ENCODE results near the gene GPR17. TPM values are rescaled to one million over a fixed set of nuclear protein-coding genes. Genes with fewer than 3 reads are reported as not detected.

The GPR17 gene
- total RNA-seq, 1 donor from 2014 or later: 6.4 TPM

DNA sequence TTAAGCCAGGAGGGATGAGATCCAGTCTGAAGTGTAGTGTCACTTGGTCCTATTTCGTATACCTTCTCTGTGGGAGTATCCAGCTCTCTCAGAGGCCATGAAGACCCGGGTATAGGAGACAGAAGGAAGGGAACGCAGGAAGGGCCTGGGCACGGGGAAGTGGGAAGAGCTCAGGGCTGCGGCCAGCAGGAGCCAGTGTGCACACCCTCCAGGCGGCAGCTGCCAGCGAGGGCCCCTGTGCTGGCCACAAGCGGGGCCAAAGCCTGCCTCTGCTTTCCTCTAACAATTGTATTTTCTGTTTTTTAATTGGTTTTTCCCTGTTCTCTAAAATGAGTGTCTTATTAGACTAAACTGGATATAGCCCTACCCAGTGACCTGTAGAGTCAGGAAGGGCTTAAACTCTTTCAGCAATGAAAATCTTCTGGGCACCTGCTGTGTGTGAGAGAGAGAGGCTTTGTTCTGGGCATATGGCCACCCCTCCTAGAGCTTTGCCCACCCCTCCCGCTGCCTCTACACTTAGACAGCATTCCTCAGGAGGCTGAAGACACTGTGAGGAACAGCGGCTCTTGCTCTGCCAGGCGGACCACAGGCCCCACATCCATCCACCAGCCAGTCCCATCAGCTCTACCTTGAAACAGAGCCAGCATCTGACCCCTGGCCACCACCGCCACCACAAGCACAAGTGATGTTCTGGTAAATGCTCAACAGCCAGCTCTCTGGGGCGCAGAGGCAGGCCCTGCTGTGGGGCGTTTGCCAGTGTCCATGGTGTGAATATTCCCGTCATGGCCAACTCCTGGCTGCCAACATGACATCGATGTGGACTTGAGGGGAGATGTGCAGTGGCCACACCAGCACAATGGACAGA, 9.5 kb downstream of the GPR17 start:
- H3K27me3 Mint-ChIP-seq (ENCODE audit: low read depth): no peaks in the 10 kb centered on the region
- H3K9me3 Mint-ChIP-seq: no peaks in the 10 kb centered on the region
- no peaks in the 10 kb centered on the region for H3K36me3 Mint-ChIP-seq (ENCODE audit: low read depth)
- DNase-seq (ENCODE audit: low read depth, low spot score): no peak
- H3K4me1 Mint-ChIP-seq: peaks cover 29% of the 10 kb centered on the region
- H3K4me3 Mint-ChIP-seq: no peak overlapping the region
- TF ChIP-seq, protein P1, sequence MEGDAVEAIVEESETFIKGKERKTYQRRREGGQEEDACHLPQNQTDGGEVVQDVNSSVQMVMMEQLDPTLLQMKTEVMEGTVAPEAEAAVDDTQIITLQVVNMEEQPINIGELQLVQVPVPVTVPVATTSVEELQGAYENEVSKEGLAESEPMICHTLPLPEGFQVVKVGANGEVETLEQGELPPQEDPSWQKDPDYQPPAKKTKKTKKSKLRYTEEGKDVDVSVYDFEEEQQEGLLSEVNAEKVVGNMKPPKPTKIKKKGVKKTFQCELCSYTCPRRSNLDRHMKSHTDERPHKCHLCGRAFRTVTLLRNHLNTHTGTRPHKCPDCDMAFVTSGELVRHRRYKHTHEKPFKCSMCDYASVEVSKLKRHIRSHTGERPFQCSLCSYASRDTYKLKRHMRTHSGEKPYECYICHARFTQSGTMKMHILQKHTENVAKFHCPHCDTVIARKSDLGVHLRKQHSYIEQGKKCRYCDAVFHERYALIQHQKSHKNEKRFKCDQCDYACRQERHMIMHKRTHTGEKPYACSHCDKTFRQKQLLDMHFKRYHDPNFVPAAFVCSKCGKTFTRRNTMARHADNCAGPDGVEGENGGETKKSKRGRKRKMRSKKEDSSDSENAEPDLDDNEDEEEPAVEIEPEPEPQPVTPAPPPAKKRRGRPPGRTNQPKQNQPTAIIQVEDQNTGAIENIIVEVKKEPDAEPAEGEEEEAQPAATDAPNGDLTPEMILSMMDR (conservative IDR thresholded peaks at IDR 0.05): no peak
- H3K27ac Mint-ChIP-seq (ENCODE audit: unreplicated experiment): peak overlapping the region; percentile 90

DNA sequence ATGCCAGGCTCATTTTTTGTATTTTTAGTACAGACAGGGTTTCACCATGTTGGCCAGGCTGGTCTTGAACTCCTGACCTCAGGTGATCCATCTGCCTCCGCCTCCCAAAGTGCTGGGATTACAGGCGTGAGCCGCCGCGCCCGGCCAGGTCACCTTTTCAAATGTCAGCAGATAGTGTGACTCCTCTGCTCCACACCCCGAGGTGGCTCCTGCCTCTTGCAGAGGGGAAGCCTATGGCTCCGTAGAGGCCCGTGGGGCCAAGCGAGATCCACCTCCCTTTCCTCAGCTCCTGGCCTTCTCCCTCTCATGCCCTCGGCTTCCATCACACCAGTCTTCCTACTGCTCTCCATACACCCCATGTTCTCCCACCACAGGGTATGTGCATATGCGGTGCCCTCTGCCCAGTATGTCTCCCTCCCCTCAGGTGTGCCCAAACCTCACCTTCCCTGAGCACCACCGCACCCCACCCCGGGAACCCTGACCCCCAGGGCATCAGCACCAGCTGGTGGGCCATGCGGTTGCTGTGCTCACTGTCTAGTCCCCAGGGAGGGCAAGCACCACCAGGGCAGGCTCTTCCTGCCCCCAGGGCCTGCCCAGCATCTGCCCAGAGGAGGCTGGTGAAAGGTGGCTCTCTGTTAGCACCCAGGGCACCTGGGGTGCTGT, 10.7 kb downstream of the GPR17 start:
- no peaks in the 10 kb centered on the region for H3K36me3 Mint-ChIP-seq (ENCODE audit: low read depth)
- TF ChIP-seq, protein P1 (conservative IDR thresholded peaks at IDR 0.05): no peak
- no peak overlapping the region for H3K27ac Mint-ChIP-seq (ENCODE audit: unreplicated experiment)
- H3K27me3 Mint-ChIP-seq (ENCODE audit: low read depth): peaks cover 3% of the 10 kb centered on the region
- no peak overlapping the region for H3K4me3 Mint-ChIP-seq
- H3K9me3 Mint-ChIP-seq: no peaks in the 10 kb centered on the region
- peaks cover 32% of the 10 kb centered on the region for H3K4me1 Mint-ChIP-seq
- no peak for DNase-seq (ENCODE audit: low read depth, low spot score)

DNA sequence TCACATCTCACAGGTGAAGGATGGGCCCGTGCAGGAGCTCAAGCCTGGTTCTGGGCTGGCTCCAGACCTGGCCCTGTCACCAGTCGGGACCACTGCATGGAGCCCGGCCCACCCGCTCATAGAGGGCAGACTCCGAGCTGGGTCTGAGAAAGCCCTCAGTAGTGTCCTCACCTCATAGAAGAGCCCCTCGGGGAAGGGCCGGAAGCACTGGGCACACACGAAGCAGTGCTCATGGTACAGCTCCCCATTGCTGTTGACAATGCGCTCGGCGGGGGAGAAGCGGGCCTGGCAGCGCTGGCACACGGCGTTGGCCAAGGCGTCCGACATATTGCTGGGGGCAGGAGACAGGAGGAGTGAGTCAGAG, 11.3 kb downstream of the GPR17 start:
- Mint-ChIP-seq H3K36me3 (ENCODE audit: low read depth) (no peaks in the 10 kb centered on the region), H3K9me3 (no peaks in the 10 kb centered on the region), H3K4me3 (no peak overlapping the region), H3K27ac (ENCODE audit: unreplicated experiment) (no peak overlapping the region), H3K4me1 (peaks cover 32% of the 10 kb centered on the region), H3K27me3 (ENCODE audit: low read depth) (peaks cover 3% of the 10 kb centered on the region)
- TF ChIP-seq, protein P1 (conservative IDR thresholded peaks at IDR 0.05): no peak
- no peak for DNase-seq (ENCODE audit: low read depth, low spot score)

DNA sequence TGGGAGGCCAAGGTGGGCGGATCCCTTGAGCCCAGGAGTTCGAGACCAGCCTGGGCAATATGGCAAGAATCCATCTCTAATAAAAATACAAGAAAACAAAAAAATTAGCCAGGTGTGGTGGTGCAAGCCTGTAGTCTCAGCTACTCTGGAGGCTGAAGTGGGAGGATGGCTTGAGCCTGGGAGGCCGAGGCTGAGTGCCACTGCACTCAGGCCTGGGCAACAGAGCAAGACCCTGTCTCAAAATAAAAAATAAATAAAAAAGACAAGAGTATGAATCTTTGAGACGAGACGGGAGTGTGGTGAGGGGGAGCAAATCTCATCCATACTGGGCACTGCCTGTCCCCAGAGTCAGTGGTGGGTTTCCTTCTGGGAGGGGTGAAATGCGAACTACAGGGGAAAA, 12.2 kb downstream of the GPR17 start:
- Mint-ChIP-seq H3K36me3 (ENCODE audit: low read depth) (no peaks in the 10 kb centered on the region), H3K27me3 (ENCODE audit: low read depth) (peaks cover 7% of the 10 kb centered on the region), H3K27ac (ENCODE audit: unreplicated experiment) (no peak overlapping the region), H3K9me3 (no peaks in the 10 kb centered on the region), H3K4me3 (no peak overlapping the region), H3K4me1 (peaks cover 30% of the 10 kb centered on the region)
- DNase-seq (ENCODE audit: low read depth, low spot score): no peak
- TF ChIP-seq, protein P1 (conservative IDR thresholded peaks at IDR 0.05): no peak

DNA sequence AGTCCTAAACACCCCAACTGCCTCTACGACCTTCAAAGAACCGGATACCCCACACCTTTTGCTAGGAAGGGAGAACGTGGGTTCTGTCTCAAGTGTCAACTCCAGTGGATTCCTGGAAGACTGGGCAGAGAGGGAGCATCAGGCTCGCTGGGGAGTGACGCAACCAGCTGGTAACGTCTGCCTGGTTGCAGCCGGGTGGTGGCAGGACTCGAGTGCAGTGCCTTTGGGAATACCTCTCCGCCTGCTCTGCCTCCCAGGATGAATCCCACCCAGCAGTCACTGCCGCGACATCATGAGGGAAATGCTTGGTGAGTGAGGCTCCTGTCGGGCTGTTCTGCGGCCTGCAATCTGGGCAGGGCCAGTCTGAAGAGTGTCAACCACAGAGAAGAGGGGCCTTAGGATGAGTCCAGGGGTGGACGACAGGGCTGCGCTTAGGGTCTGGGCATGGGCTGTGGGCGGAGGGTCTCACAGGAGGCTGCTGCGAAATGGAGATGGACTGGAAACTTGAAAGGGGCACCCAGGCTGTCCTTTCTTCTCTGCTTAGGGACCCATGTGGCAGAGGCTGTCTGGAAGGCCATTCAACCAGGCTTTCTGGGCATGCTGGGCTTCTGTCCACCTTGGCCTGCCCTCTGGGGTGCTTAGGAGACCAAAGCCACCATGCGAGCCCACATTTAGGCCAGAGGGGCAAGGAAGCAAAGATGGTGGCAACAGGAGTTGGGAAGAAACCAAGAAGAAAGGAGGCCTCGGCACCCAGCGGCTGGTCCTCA, 12.9 kb downstream of the GPR17 start:
- DNase-seq (ENCODE audit: low read depth, low spot score): no peak
- no peaks in the 10 kb centered on the region for H3K9me3 Mint-ChIP-seq
- peaks cover 14% of the 10 kb centered on the region for H3K27me3 Mint-ChIP-seq (ENCODE audit: low read depth)
- TF ChIP-seq, protein P1 (conservative IDR thresholded peaks at IDR 0.05): no peak
- peaks cover 37% of the 10 kb centered on the region for H3K4me1 Mint-ChIP-seq
- no peaks in the 10 kb centered on the region for H3K36me3 Mint-ChIP-seq (ENCODE audit: low read depth)
- H3K4me3 Mint-ChIP-seq: no peak overlapping the region
- H3K27ac Mint-ChIP-seq (ENCODE audit: unreplicated experiment): no peak overlapping the region
